Immature natural killer cell (primary cell): Measurements from ENCODE around the gene OR2M4. TPM values are rescaled to one million over a fixed set of nuclear protein-coding genes. Genes with fewer than 3 reads are reported as not detected.

Experiments
- DNase-seq, 3 donors: peaks; one replicate each; pipeline ENCODE4 v3.0.0; 2022; ENCODE audit warnings: mixed read lengths in 1 of 3
- H3K27ac Mint-ChIP-seq, 6 donors: one replicate each; pipeline ENCODE4 v1.8.0; 2020; ENCODE audit warnings: mixed read lengths in 6 of 6, mild to moderate bottlenecking in 5 of 6, inconsistent platforms in 4 of 6, moderate library complexity in 3 of 6
- H3K27me3 Mint-ChIP-seq, 3 donors: one replicate each; pipeline ENCODE4 v1.8.0; 2020 to 2021; ENCODE audit warnings: low read depth in 3 of 3, mild to moderate bottlenecking in 3 of 3, mixed read lengths in 3 of 3, moderate library complexity in 3 of 3, inconsistent platforms in 1 of 3
- H3K36me3 Mint-ChIP-seq, 3 donors: one replicate each; pipeline ENCODE4 v1.8.0; 2020; ENCODE audit warnings: mixed read lengths in 3 of 3, inconsistent platforms in 2 of 3, mild to moderate bottlenecking in 2 of 3
- H3K4me1 Mint-ChIP-seq, 2 donors: one replicate each; pipeline ENCODE4 v1.8.0; 2020; ENCODE audit warnings: inconsistent platforms in 2 of 2, mild to moderate bottlenecking in 2 of 2, mixed read lengths in 2 of 2, moderate library complexity in 1 of 2
- H3K4me3 Mint-ChIP-seq, 5 donors: one replicate each; pipeline ENCODE4 v1.8.0; 2020; ENCODE audit warnings: mild to moderate bottlenecking in 5 of 5, mixed read lengths in 5 of 5, inconsistent platforms in 3 of 5, moderate library complexity in 3 of 5
- H3K9me3 Mint-ChIP-seq, 6 donors: one replicate each; pipeline ENCODE4 v1.8.0; 2020; ENCODE audit warnings: mild to moderate bottlenecking in 6 of 6, mixed read lengths in 6 of 6, inconsistent platforms in 4 of 6, moderate library complexity in 3 of 6
- polyA plus RNA-seq, 3 donors: library from polyadenylated mRNA; unstranded; fragments of 300-500 nt; fragmentation: Illumina TruSeq; gene quantifications; one replicate each; pipeline ENCODE4 v1.2.3, GENCODE V29; 2021

OR2M4 gene
- polyA plus RNA-seq, 3 donors from 2014 or later = not detected

DNA sequence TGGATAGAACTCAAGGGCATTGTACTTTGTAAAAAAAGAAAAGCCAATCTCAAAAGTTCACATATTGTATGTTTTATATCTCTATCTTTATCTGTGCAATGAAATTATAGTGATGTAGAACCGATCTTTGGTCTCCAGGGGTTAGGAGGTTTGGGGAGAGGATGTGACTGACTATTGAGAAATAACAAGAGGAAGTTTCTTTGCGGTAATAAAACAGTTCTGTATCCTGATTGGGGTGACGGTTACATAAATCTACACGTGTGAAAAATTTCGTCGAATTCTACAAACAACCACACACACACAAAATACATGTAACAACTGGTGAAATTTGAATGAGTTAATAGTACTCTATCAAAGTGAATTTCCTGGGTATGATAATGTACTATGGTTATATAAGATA is 57.2 kb downstream of the OR2M4 start:
- Mint-ChIP-seq H3K36me3 (no peaks in the 10 kb centered on the region), H3K27ac (no peak overlapping the region), H3K9me3 (peaks cover 0 to 20% (median 7%) of the 10 kb centered on the region in 6 donors), H3K4me3 (no peak overlapping the region), H3K27me3 (no peaks in the 10 kb centered on the region), H3K4me1 (no peaks in the 10 kb centered on the region)
- no peak for DNase-seq

Other genes starting within 250 kb of the OR2M4 start
- gene OR2L5, start 217.8 kb upstream of the OR2M4 start, polyA plus RNA-seq = not detected
- under 1 TPM in 1 of 3 donors, not detected in 2; 0.36 TPM for gene OR2L2, start 201.3 kb upstream of the OR2M4 start, polyA plus RNA-seq
- gene OR2L3, start 184.6 kb upstream of the OR2M4 start, polyA plus RNA-seq = not detected
- not detected for gene OR2L13, start 136.2 kb upstream of the OR2M4 start, polyA plus RNA-seq
- gene OR2M5, start 86.3 kb upstream of the OR2M4 start, polyA plus RNA-seq = not detected
- gene OR2M2, start 56.6 kb upstream of the OR2M4 start, polyA plus RNA-seq = not detected
- gene OR2M3, start 34.2 kb upstream of the OR2M4 start, polyA plus RNA-seq = not detected
- gene OR2T33, start 46.6 kb downstream of the OR2M4 start, polyA plus RNA-seq = not detected
- not detected for gene OR2T12, start 72.0 kb downstream of the OR2M4 start, polyA plus RNA-seq
- gene OR2M7, start 93.2 kb downstream of the OR2M4 start, polyA plus RNA-seq = not detected
- gene OR14C36, start 117.4 kb downstream of the OR2M4 start, polyA plus RNA-seq = not detected
- not detected for gene OR2T4, start 130.2 kb downstream of the OR2M4 start, polyA plus RNA-seq
- not detected for gene OR2T6, start 144.3 kb downstream of the OR2M4 start, polyA plus RNA-seq
- not detected for gene OR2T1, start 171.6 kb downstream of the OR2M4 start, polyA plus RNA-seq
- gene OR2T2, start 214.2 kb downstream of the OR2M4 start, polyA plus RNA-seq = not detected
- gene OR2T3, start 241.9 kb downstream of the OR2M4 start, polyA plus RNA-seq = not detected